HepG2 (cell line): ENCODE results near the gene SLAMF8. TPM values are rescaled to one million over a fixed set of nuclear protein-coding genes. Genes with fewer than 3 reads are reported as not detected.

ENCODE experiments used
- ATAC-seq: fragments of 200-7000 bp; cut with Tn5 transposase; 3 replicates; pipeline ENCODE4 v1.9.1; 2020; ENCODE audit warnings: mild to moderate bottlenecking, moderate library complexity
- BruUV-seq: library from RNA; stranded (reverse); fragments of 400-500 nt; replicated peaks from 2 replicates; lab custom pipeline; 2021; lab: Mats Ljungman, UMichigan
- CTCF ChIA-PET: fragments of 300-600 bp; formaldehyde crosslinking; extraction: SDS; loops from one replicate; lab custom pipeline; 2021; ENCODE audit warnings: low total read pairs, inconsistent platforms, low intra/inter-chr PET ratio; lab: Yijun Ruan, JAX
- POLR2A ChIA-PET: fragments of 350-600 bp; sonication (Branson Sonifier 250); formaldehyde crosslinking; loops from one replicate; lab custom pipeline; 2020; ENCODE audit warnings: antibody characterized with exemption, inconsistent platforms; lab: Yijun Ruan, JAX
- DNase-seq: peaks from one replicate; pipeline ENCODE4 v3.0.0-alpha.2; 2015; ENCODE audit warnings: low spot score
- FAIRE-seq: peaks from 3 replicates; lab custom pipeline; 2011; peaks lifted over from hg19 to GRCh38; lab: Jason Lieb, UNC
- H2AFZ ChIP-seq: one replicate; pipeline ENCODE4 v1.6.1; 2011; ENCODE audit warnings: low read length, inconsistent platforms
- H3K27ac ChIP-seq: fragments of 300-600 bp; 3 replicates; pipeline ENCODE4 v1.8.0; 2011; ENCODE audit warnings: mixed run types, mild to moderate bottlenecking, mixed read lengths, low read length, inconsistent platforms; ENCODE audit not compliant: insufficient read depth; ENCODE audit errors: extremely low read length
- H3K27me3 ChIP-seq, 2 experiments: fragments of 200-600 bp in 1 of 2; 2 replicates in 1 of 2; 3 replicates in 1 of 2; pipeline versions ENCODE4 v1.6.0 to v1.8.0; 2011; ENCODE audit warnings: low read length in 2 of 2, mild to moderate bottlenecking in 2 of 2, moderate library complexity in 2 of 2, inconsistent platforms in 1 of 2; ENCODE audit not compliant: insufficient read depth in 2 of 2, control insufficient read depth in 1 of 2
- H3K36me3 ChIP-seq, 2 experiments: fragments of 200-600 bp in 1 of 2; replicated peaks in 1 of 2; 2 replicates in 1 of 2; 3 replicates in 1 of 2; pipeline versions ENCODE4 v1.5.1 to v1.8.0; 2011; ENCODE audit warnings: low read length in 2 of 2, inconsistent platforms in 1 of 2; ENCODE audit not compliant: insufficient read depth in 2 of 2, control insufficient read depth in 1 of 2
- H3K4me1 ChIP-seq: 2 replicates; pipeline ENCODE4 v1.5.1; 2012; ENCODE audit warnings: low read length, inconsistent platforms; ENCODE audit not compliant: insufficient read depth
- H3K4me2 ChIP-seq: 2 replicates; pipeline ENCODE4 v1.6.0; 2011; ENCODE audit warnings: low read depth, low read length, inconsistent platforms
- H3K4me3 ChIP-seq, 3 experiments: fragments of 200-600 bp in 1 of 3; sonication (generic), shearing (Covaris generic) in 1 of 3; replicated peaks in 1 of 3; 2 replicates each; pipeline ENCODE4 v1.5.1; 2011 to 2016; ENCODE audit warnings: low read length in 3 of 3, inconsistent platforms in 2 of 3, low read depth in 2 of 3, mild to moderate bottlenecking in 2 of 3, control low read depth in 1 of 3, mixed read lengths in 1 of 3; ENCODE audit not compliant: insufficient read depth in 1 of 3
- H3K79me2 ChIP-seq: one replicate; pipeline ENCODE4 v1.6.1; 2011; ENCODE audit warnings: low read length, inconsistent platforms; ENCODE audit not compliant: insufficient read depth
- H3K9ac ChIP-seq: 2 replicates; pipeline ENCODE4 v1.6.0; 2011; ENCODE audit warnings: mild to moderate bottlenecking, low read depth, low read length, inconsistent platforms; ENCODE audit not compliant: insufficient read depth
- H3K9me3 ChIP-seq: 2 replicates; pipeline ENCODE4 v1.5.1; 2012; ENCODE audit warnings: mild to moderate bottlenecking, low read length
- H4K20me1 ChIP-seq: 2 replicates; pipeline ENCODE4 v1.6.0; 2011; ENCODE audit warnings: inconsistent platforms, mild to moderate bottlenecking, low read length, moderate library complexity; ENCODE audit not compliant: insufficient read depth
- ATF7-NPFF ChIP-seq: sonication (generic); formaldehyde crosslinking; IDR thresholded peaks from 2 replicates; pipeline ENCODE4 v1.8.1; 2023; ENCODE audit warnings: mild to moderate bottlenecking, low read depth, missing genetic modification reagents, moderate library complexity
- KDM4B ChIP-seq: sonication (generic); formaldehyde crosslinking; IDR thresholded peaks from 2 replicates; pipeline ENCODE4 v1.4.0; 2020; ENCODE audit warnings: missing genetic modification reagents
- KDM5A ChIP-seq: fragments of 200-600 bp; sonication (generic); IDR thresholded peaks from 2 replicates; pipeline ENCODE4 v1.7.0; 2018; ENCODE audit warnings: antibody characterized with exemption, mild to moderate bottlenecking, low read length, borderline replicate concordance
- KDM6A ChIP-seq: IDR thresholded peaks from 2 replicates; pipeline ENCODE4 v1.6.1; 2016; ENCODE audit warnings: low read depth
- MED13 ChIP-seq: sonication (generic); formaldehyde crosslinking; IDR thresholded peaks from 2 replicates; pipeline ENCODE4 v1.5.0; 2020; ENCODE audit warnings: missing genetic modification reagents
- PAWR ChIP-seq: sonication (generic); formaldehyde crosslinking; IDR thresholded peaks from 2 replicates; pipeline ENCODE4 v1.4.0; 2020; ENCODE audit warnings: missing genetic modification reagents, mild to moderate bottlenecking, borderline replicate concordance
- POLR2AphosphoS5 ChIP-seq: IDR thresholded peaks from 2 replicates; pipeline ENCODE4 v1.6.1; 2012; ENCODE audit warnings: low read depth, low read length
- SKI ChIP-seq: fragments of 450-650 bp; IDR thresholded peaks from one replicate; pipeline ENCODE4 v1.6.1; 2018; ENCODE audit warnings: mild to moderate bottlenecking; ENCODE audit not compliant: partially characterized antibody
- SOX13 ChIP-seq, 3 experiments: fragments of 450-650 bp in 1 of 3; sonication (generic) in 1 of 3; formaldehyde crosslinking in 1 of 3; IDR thresholded peaks in 2 of 3; conservative IDR thresholded peaks in 1 of 3; 2 replicates each; pipeline versions ENCODE4 v1.5.0 to v1.6.1; 2016 to 2020; ENCODE audit warnings: antibody characterized with exemption in 1 of 3, mild to moderate bottlenecking in 1 of 3, missing compliant biosample characterization in 1 of 3, missing genetic modification reagents in 1 of 3, moderate library complexity in 1 of 3
- SP5 ChIP-seq: IDR thresholded peaks from 2 replicates; pipeline ENCODE4 v1.6.1; 2016; ENCODE audit warnings: low read depth, borderline replicate concordance
- TSC22D2 ChIP-seq: sonication (generic); formaldehyde crosslinking; IDR thresholded peaks from 2 replicates; pipeline ENCODE4 v1.5.1; 2020; ENCODE audit warnings: missing genetic modification reagents, mild to moderate bottlenecking, borderline replicate concordance
- ZFP41 ChIP-seq: sonication (generic); formaldehyde crosslinking; IDR thresholded peaks from 2 replicates; pipeline ENCODE4 v1.4.0; 2020; ENCODE audit warnings: mild to moderate bottlenecking, missing genetic modification reagents, borderline replicate concordance
- ZNF530 ChIP-seq: sonication (generic); formaldehyde crosslinking; IDR thresholded peaks from 2 replicates; pipeline ENCODE4 v1.5.0; 2020; ENCODE audit warnings: low read depth, mild to moderate bottlenecking, missing genetic modification reagents
- ZNF557 ChIP-seq: sonication (generic); formaldehyde crosslinking; IDR thresholded peaks from 2 replicates; pipeline ENCODE4 v1.4.0; 2020; ENCODE audit warnings: missing genetic modification reagents
- ZNF569 ChIP-seq: sonication (generic); formaldehyde crosslinking; IDR thresholded peaks from 2 replicates; pipeline ENCODE4 v1.5.0; 2020; ENCODE audit warnings: mild to moderate bottlenecking, missing genetic modification reagents, moderate library complexity, borderline replicate concordance
- ZNF780A ChIP-seq: sonication (generic); formaldehyde crosslinking; IDR thresholded peaks from 2 replicates; pipeline ENCODE4 v1.8.0; 2022; ENCODE audit warnings: mild to moderate bottlenecking, missing genetic modification reagents, moderate library complexity
- ZNF782 ChIP-seq: sonication (generic); formaldehyde crosslinking; IDR thresholded peaks from 2 replicates; pipeline ENCODE4 v1.4.0; 2020; ENCODE audit warnings: missing genetic modification reagents, mild to moderate bottlenecking, borderline replicate concordance
- ZSCAN31 ChIP-seq: sonication (generic); formaldehyde crosslinking; IDR thresholded peaks from 2 replicates; pipeline ENCODE4 v1.5.0; 2020; ENCODE audit warnings: low read depth, mild to moderate bottlenecking, missing genetic modification reagents
- WGBS: methylation state at CpG from one replicate; pipeline ENCODE4 v1.1.6; 2017; ENCODE audit warnings: low lambda C conversion rate; 5-methylcytosine and 5-hydroxymethylcytosine counted together
- in situ Hi-C: cut with HindIII; loops from 2 replicates; pipeline ENCODE4 v1.10.0; 2017; ENCODE audit warnings: low pct_unique_long_range_greater_than_20kb; ENCODE audit not compliant: extremely low pct_ligation_motif_present
- intact Hi-C: fragments of 100-400 bp; cut with micrococcal nuclease; formaldehyde crosslinking; loops from one replicate; pipeline ENCODE4 v1.10.0; 2022; ENCODE audit not compliant: unreplicated experiment
- polyA plus RNA-seq, 8 experiments: library from polyadenylated mRNA; depleted of rRNA in 3 of 8; stranded (reverse) in 7 of 8; unstranded in 1 of 8; fragments of >200 nt; fragmentation: Illumina TruSeq in 4 of 8; extraction: Trizol in 4 of 8; gene quantifications; 2 replicates each; pipeline versions ENCODE4 v1.2.1 to v1.2.3, GENCODE V29; 2011 to 2016; ENCODE audit warnings: low read depth in 4 of 8, missing spikeins in 1 of 8, mixed read lengths in 1 of 8; ENCODE audit not compliant: insufficient read depth in 1 of 8
- total RNA-seq, 5 experiments: library from RNA; depleted of rRNA; stranded (reverse); fragments of >200 nt; fragmentation: Illumina TruSeq; extraction: Trizol; gene quantifications; 2 replicates each; pipeline ENCODE4 v1.2.3, GENCODE V29; 2016; ENCODE audit warnings: low read depth in 1 of 5

The SLAMF8 gene
- total and polyA plus RNA-seq, 2 of the 13 experiments (the other 11 are each of a cell fraction or from before 2014, with no cell fraction given) = not detected

- Histone ChIP-seq H3K4me1 (peaks cover 12% of the 10 kb centered on the region), H3K9me3 (no peaks in the 10 kb centered on the region)
- 35% methylated on average over 6 of the region's 6 CpGs for WGBS
- no TSS peak for BruUV-seq
- TF ChIP-seq ZNF557 (CRISPR knock-in tag) (no peak), ATF7-NPFF (no peak), PAWR (CRISPR knock-in tag) (no peak), SOX13 (IDR thresholded peaks at IDR 0.05) (no peak), SOX13 (CRISPR knock-in tag; conservative IDR thresholded peaks at IDR 0.05 in 1 of 2, IDR thresholded peaks at IDR 0.05 in 1 of 2) (no peak), TSC22D2 (CRISPR knock-in tag) (no peak), ZNF782 (CRISPR knock-in tag) (no peak), ZNF530 (CRISPR knock-in tag) (no peak), POLR2AphosphoS5 (no peak), SKI (no peak), KDM4B (CRISPR knock-in tag) (no peak), KDM6A (CRISPR knock-in tag) (no peak), ZSCAN31 (CRISPR knock-in tag) (no peak), KDM5A (no peak), ZNF780A (CRISPR knock-in tag) (no peak), ZNF569 (CRISPR knock-in tag) (no peak), SP5 (no peak), MED13 (CRISPR knock-in tag) (no peak), ZFP41 (CRISPR knock-in tag) (no peak)
- TF ChIP-seq, all 625 proteins: peak for 0
- no peaks in the 10 kb centered on the region for H4K20me1 ChIP-seq
- FAIRE-seq = no peak
- in situ Hi-C loops (no loop called here), intact Hi-C loops (no loop called here)
- no peak overlapping the region for H3K9ac ChIP-seq
- H3K27me3 ChIP-seq = peaks cover 3 to 12% of the 10 kb centered on the region in 2 experiments; a peak in 4 of 5 replicates
- H3K36me3 ChIP-seq = no peaks in the 10 kb centered on the region
- H3K79me2 ChIP-seq = no peaks in the 10 kb centered on the region
- H3K4me2 ChIP-seq = no peak overlapping the region
- H3K4me3 ChIP-seq = no peak overlapping the region
- DNase-seq = no peak
- ATAC-seq = no peak
- no peak overlapping the region for H2AFZ ChIP-seq
- ChIA-PET CTCF (no interaction called here), POLR2A (no interaction called here)
- no peak overlapping the region for H3K27ac ChIP-seq
Measured at GRCh38 chr1:159827102-159827490, 423 bp downstream of the SLAMF8 start.
